ENCODE results near the gene KRT32.

The KRT32 gene

GRCh38 chr17:41492351-41492750 is 25.2 kb upstream of the KRT32 start:
- no peak for DNase-seq

GRCh38 chr17:41491476-41491875 is 24.3 kb upstream of the KRT32 start:
- no peak for DNase-seq

- DNase-seq = no peak
These were observed 23.1 kb upstream of the KRT32 start for GRCh38 chr17:41490000-41490990.

GRCh38 chr17:41489531-41489930 is 22.3 kb upstream of the KRT32 start, which contains the start of gene KRT36:
Gene KRT36, minus strand, starts transcription at chr17:41489910. Its CDS starts 46 bp downstream, at chr17:41489864.
- DNase-seq = no peak

GRCh38 chr17:41486809-41487530 is 19.8 kb upstream of the KRT32 start:
- DNase-seq = no peak

- no peak for DNase-seq
These were observed 19.1 kb upstream of the KRT32 start for GRCh38 chr17:41486316-41486715.

- no peak for DNase-seq
These were observed 18.0 kb upstream of the KRT32 start for GRCh38 chr17:41484920-41485904.

GRCh38 chr17:41483991-41484826 is 17.0 kb upstream of the KRT32 start:
- no peak for DNase-seq

- no peak for DNase-seq
These were observed 16.3 kb upstream of the KRT32 start for GRCh38 chr17:41483531-41483930.

- DNase-seq = no peak
These were observed 13.8 kb upstream of the KRT32 start, which contains the start of gene KRT35 for GRCh38 chr17:41481036-41481435. Gene KRT35, minus strand, starts transcription at chr17:41481151. Its CDS starts 54 bp downstream, at chr17:41481097.

- no peak for DNase-seq
These were observed 13.4 kb upstream of the KRT32 start for GRCh38 chr17:41480581-41480980.

- no peak for DNase-seq
These were observed 12.9 kb upstream of the KRT32 start for GRCh38 chr17:41480136-41480535.

- no peak for DNase-seq
These were observed 11.1 kb upstream of the KRT32 start for GRCh38 chr17:41478237-41478636.

- DNase-seq = no peak
These were observed 10.0 kb upstream of the KRT32 start for GRCh38 chr17:41476866-41477815.

- DNase-seq = no peak
These were observed 8.2 kb upstream of the KRT32 start for GRCh38 chr17:41475421-41475820.

- no peak for DNase-seq
These were observed 7.7 kb upstream of the KRT32 start for GRCh38 chr17:41474863-41475262.

- no peak for DNase-seq
These were observed 1.2 kb upstream of the KRT32 start for GRCh38 chr17:41468346-41468745.

- no peak for DNase-seq
These were observed 375 bp upstream of the KRT32 start for GRCh38 chr17:41467561-41467960.

- peak; percentile 97 for DNase-seq
These were observed 2.5 kb downstream of the KRT32 start for GRCh38 chr17:41464682-41465081.

GRCh38 chr17:41464173-41464572 is 3.0 kb downstream of the KRT32 start:
- no peak for DNase-seq
